GM19193 (cell line): Measurements from ENCODE around the gene CARS1.

Source experiments
- POLR2A ChIP-seq: IDR thresholded peaks from 4 replicates; pipeline ENCODE4 v1.6.1; 2011; ENCODE audit not compliant: insufficient read depth, insufficient read length; ENCODE audit errors: extremely low read depth

The CARS1 gene

GRCh38 chr11:3052109-3052479 lies 5.1 kb downstream of the CARS1 start:
- no peak for TF ChIP-seq POLR2A

GRCh38 chr11:3051196-3052108 lies 5.8 kb downstream of the CARS1 start:
- no peak for TF ChIP-seq POLR2A

GRCh38 chr11:3050386-3051195 lies 6.6 kb downstream of the CARS1 start:
- no peak for TF ChIP-seq POLR2A

- TF ChIP-seq POLR2A: no peak
Measured at GRCh38 chr11:3049430-3050243, 7.6 kb downstream of the CARS1 start.

- no peak for TF ChIP-seq POLR2A
Measured at GRCh38 chr11:3047637-3048036, 9.6 kb downstream of the CARS1 start.

- TF ChIP-seq POLR2A: no peak
Measured at GRCh38 chr11:3046641-3047040, 10.6 kb downstream of the CARS1 start.

GRCh38 chr11:3046190-3046589 lies 11.0 kb downstream of the CARS1 start:
- no peak for TF ChIP-seq POLR2A

GRCh38 chr11:3044915-3045314 lies 12.3 kb downstream of the CARS1 start:
- no peak for TF ChIP-seq POLR2A

- no peak for TF ChIP-seq POLR2A
Measured at GRCh38 chr11:3044004-3044403, 13.2 kb downstream of the CARS1 start.

- TF ChIP-seq POLR2A: no peak
Measured at GRCh38 chr11:3043315-3043871, 13.8 kb downstream of the CARS1 start.

- no peak for TF ChIP-seq POLR2A
Measured at GRCh38 chr11:3042496-3043314, 14.5 kb downstream of the CARS1 start.

- no peak for TF ChIP-seq POLR2A
Measured at GRCh38 chr11:3041699-3042441, 15.4 kb downstream of the CARS1 start.

- TF ChIP-seq POLR2A: no peak
Measured at GRCh38 chr11:3040881-3041280, 16.3 kb downstream of the CARS1 start.

- no peak for TF ChIP-seq POLR2A
Measured at GRCh38 chr11:3037945-3038271, 19.3 kb downstream of the CARS1 start.
